CD14-positive monocyte (primary cell): ENCODE data around the gene GLS. TPM values are rescaled to one million over a fixed set of nuclear protein-coding genes. Genes with fewer than 3 reads are reported as not detected.
"Not testable (repeated sequence)": the region's sequence is repeated elsewhere in the genome, so short reads cannot be mapped to it uniquely, and the experiment has no call there.

ENCODE experiments used
- DNase-seq, 3 donors: peaks; one replicate each; pipeline ENCODE4 v3.0.0-alpha.2; 2011 to 2022
- H2AFZ ChIP-seq: 2 replicates; pipeline ENCODE4 v1.6.0; 2012; ENCODE audit warnings: mild to moderate bottlenecking, low read depth, low read length, inconsistent platforms; ENCODE audit not compliant: insufficient read depth, poor library complexity, severe bottlenecking
- H3K27ac ChIP-seq, 2 donors: 1 replicate in 1 of 2; 2 replicates in 1 of 2; pipeline ENCODE4 v1.5.1; 2012 to 2013; ENCODE audit warnings: low read length in 2 of 2, control low read depth in 1 of 2, inconsistent platforms in 1 of 2, low read depth in 1 of 2, mild to moderate bottlenecking in 1 of 2
- H3K27me3 ChIP-seq, 2 donors: one replicate each; pipeline versions ENCODE4 v1.6.0 to v1.6.1; 2011 to 2013; ENCODE audit warnings: low read length in 2 of 2; ENCODE audit not compliant: control insufficient read depth in 2 of 2, insufficient read depth in 2 of 2
- H3K36me3 ChIP-seq, 2 donors: replicated peaks in 1 of 2; 1 replicate in 1 of 2; 2 replicates in 1 of 2; pipeline versions ENCODE4 v1.5.1 to v1.6.1; 2012 to 2013; ENCODE audit warnings: low read length in 2 of 2, control low read depth in 1 of 2, inconsistent platforms in 1 of 2, mild to moderate bottlenecking in 1 of 2; ENCODE audit not compliant: insufficient read depth in 2 of 2, control insufficient read depth in 1 of 2
- H3K4me1 ChIP-seq, 2 donors: 1 replicate in 1 of 2; 2 replicates in 1 of 2; pipeline versions ENCODE4 v1.5.1 to v1.6.1; 2012 to 2013; ENCODE audit warnings: low read length in 2 of 2, control low read depth in 1 of 2, inconsistent platforms in 1 of 2, mild to moderate bottlenecking in 1 of 2, moderate library complexity in 1 of 2; ENCODE audit not compliant: insufficient read depth in 2 of 2, control insufficient read depth in 1 of 2
- H3K4me2 ChIP-seq: replicated peaks from 2 replicates; pipeline ENCODE3; 2012; ENCODE audit warnings: low read length, moderate library complexity, mild to moderate bottlenecking; ENCODE audit not compliant: poor library complexity, severe bottlenecking; ENCODE audit errors: extremely low read depth
- H3K4me3 ChIP-seq, 3 experiments: fragments of 200-600 bp in 1 of 3; sonication (generic) in 1 of 3; replicated peaks in 1 of 3; 1 replicate in 2 of 3; 2 replicates in 1 of 3; pipeline ENCODE4 v1.5.1; 2011 to 2013; ENCODE audit warnings: low read length in 3 of 3, mild to moderate bottlenecking in 3 of 3, control low read depth in 2 of 3, low read depth in 2 of 3, inconsistent platforms in 1 of 3, moderate library complexity in 1 of 3
- H3K79me2 ChIP-seq: 2 replicates; pipeline ENCODE4 v1.6.0; 2012; ENCODE audit warnings: mild to moderate bottlenecking, control low read depth, inconsistent platforms, low read length, moderate library complexity; ENCODE audit not compliant: insufficient read depth
- H3K9ac ChIP-seq: 2 replicates; pipeline ENCODE4 v1.6.0; 2017; ENCODE audit warnings: low read length, mild to moderate bottlenecking; ENCODE audit not compliant: insufficient read depth, poor library complexity, severe bottlenecking
- H3K9me3 ChIP-seq, 2 donors: replicated peaks in 1 of 2; 1 replicate in 1 of 2; 2 replicates in 1 of 2; pipeline versions ENCODE4 v1.5.1 to v1.6.1; 2012 to 2013; ENCODE audit warnings: low read length in 2 of 2, control low read depth in 1 of 2; ENCODE audit not compliant: control insufficient read depth in 1 of 2, insufficient read depth in 1 of 2
- H4K20me1 ChIP-seq: 2 replicates; pipeline ENCODE4 v1.6.0; 2012; ENCODE audit warnings: mild to moderate bottlenecking, low read length, control low read depth, moderate library complexity; ENCODE audit not compliant: insufficient read depth
- H3K27ac Mint-ChIP-seq, 7 donors: one replicate each; pipeline ENCODE4 v1.8.0; 2020; ENCODE audit warnings: mild to moderate bottlenecking in 7 of 7, mixed read lengths in 7 of 7, moderate library complexity in 6 of 7, inconsistent platforms in 2 of 7
- H3K27me3 Mint-ChIP-seq, 3 donors: one replicate each; pipeline ENCODE4 v1.8.0; 2021 to 2022; ENCODE audit warnings: low read depth in 3 of 3, mild to moderate bottlenecking in 3 of 3, mixed read lengths in 3 of 3, moderate library complexity in 3 of 3, inconsistent platforms in 1 of 3
- H3K36me3 Mint-ChIP-seq, 2 donors: one replicate each; pipeline ENCODE4 v1.8.0; 2020; ENCODE audit warnings: mixed read lengths in 2 of 2, inconsistent platforms in 1 of 2, mild to moderate bottlenecking in 1 of 2
- H3K4me1 Mint-ChIP-seq: one replicate; pipeline ENCODE4 v1.8.0; 2020; ENCODE audit warnings: mild to moderate bottlenecking, mixed read lengths
- H3K4me3 Mint-ChIP-seq, 2 donors: one replicate each; pipeline ENCODE4 v1.8.0; 2020; ENCODE audit warnings: mild to moderate bottlenecking in 2 of 2, mixed read lengths in 2 of 2, moderate library complexity in 1 of 2
- H3K9me3 Mint-ChIP-seq, 7 donors: one replicate each; pipeline ENCODE4 v1.8.0; 2020 to 2022; ENCODE audit warnings: mixed read lengths in 7 of 7, mild to moderate bottlenecking in 6 of 7, moderate library complexity in 6 of 7, inconsistent platforms in 2 of 7
- CTCF ChIP-seq: fragments of 200-600 bp; IDR thresholded peaks from one replicate; pipeline ENCODE4 v1.8.0; 2022; ENCODE audit warnings: antibody characterized with exemption, mild to moderate bottlenecking
- WGBS: methylation state at CpG from one replicate; pipeline ENCODE4 v1.1.5; 2013; ENCODE audit warnings: missing lambda C conversion rate; ENCODE audit not compliant: insufficient coverage; 5-methylcytosine and 5-hydroxymethylcytosine counted together
- intact Hi-C, 2 donors: fragments of 100-400 bp; cut with micrococcal nuclease; formaldehyde crosslinking; loops; one replicate each; pipeline versions ENCODE4 v1.15.0 to v1.15.1; 2023
- polyA plus RNA-seq, 3 donors: library from polyadenylated mRNA; depleted of rRNA in 1 of 3; unstranded in 2 of 3; stranded (reverse) in 1 of 3; fragments of 300-500 nt in 2 of 3; fragments of >200 nt in 1 of 3; fragmentation: Illumina TruSeq in 2 of 3; gene quantifications; 1 replicate in 2 of 3; 2 replicates in 1 of 3; pipeline ENCODE4 v1.2.3, GENCODE V29; 2012 to 2021

The GLS gene
- polyA plus RNA-seq, 3 donors = 6.0 to 29.5 (median 9.0) TPM

- Mint-ChIP-seq H3K9me3 (peaks cover 0 to 3% (median 0%) of the 10 kb centered on the region in 7 donors), H3K27me3 (no peaks in the 10 kb centered on the region), H3K27ac (peak overlapping the region in 1 of 7 donors; percentile 20), H3K4me3 (no peak overlapping the region), H3K36me3 (peaks cover 94 to 99% of the 10 kb centered on the region in 2 donors), H3K4me1 (peaks cover 8% of the 10 kb centered on the region)
- 96% methylated on average over 3 of the region's 6 CpGs for WGBS
- Histone ChIP-seq H3K4me2 (no peak overlapping the region), H3K9ac (no peak overlapping the region), H3K27ac (no peak overlapping the region), H4K20me1 (peaks cover 99% of the 10 kb centered on the region), H3K9me3 (no peaks in the 10 kb centered on the region), H3K36me3 (peaks cover 96 to 100% of the 10 kb centered on the region in 2 donors), H3K4me1 (peaks cover 6 to 11% of the 10 kb centered on the region in 2 donors), H3K79me2 (peaks cover 16% of the 10 kb centered on the region), H3K27me3 (no peaks in the 10 kb centered on the region), H2AFZ (no peak overlapping the region), H3K4me3 (no peak overlapping the region)
- no peak for TF ChIP-seq CTCF
- intact Hi-C loops = loop anchor here in 1 of 2 donors (10.0 kb wide), 1 partner anchor 88 kb away; no protein-coding TSS in a partner anchor
- no peak for DNase-seq
Observed at GRCh38 chr2:190993292-190993643, 112.6 kb downstream of the GLS start.

GRCh38 chr2:190994148-190994547 lies 113.5 kb downstream of the GLS start:
- whole genome bisulfite sequencing = 96% methylated on average over 7 of the region's 7 CpGs
- no peak overlapping the region for H3K27ac ChIP-seq
- H3K36me3 ChIP-seq = peaks cover 95 to 100% of the 10 kb centered on the region in 2 donors
- H3K27me3 Mint-ChIP-seq = no peaks in the 10 kb centered on the region
- no peak overlapping the region for H3K4me2 ChIP-seq
- peaks cover 98% of the 10 kb centered on the region for H4K20me1 ChIP-seq
- H3K9me3 ChIP-seq = no peaks in the 10 kb centered on the region
- peak overlapping the region in 4 of 7 donors; percentile 41 to 76 (median 57) for H3K27ac Mint-ChIP-seq
- H3K79me2 ChIP-seq = peaks cover 16% of the 10 kb centered on the region
- peaks cover 90 to 96% of the 10 kb centered on the region in 2 donors for H3K36me3 Mint-ChIP-seq
- peaks cover 6 to 11% of the 10 kb centered on the region in 2 donors for H3K4me1 ChIP-seq
- peaks cover 8% of the 10 kb centered on the region for H3K4me1 Mint-ChIP-seq
- no peak overlapping the region for H2AFZ ChIP-seq
- TF ChIP-seq CTCF = no peak
- peaks cover 0 to 3% (median 0%) of the 10 kb centered on the region in 7 donors for H3K9me3 Mint-ChIP-seq
- DNase-seq = no peak
- H3K4me3 Mint-ChIP-seq = no peak overlapping the region
- H3K27me3 ChIP-seq = no peaks in the 10 kb centered on the region
- intact Hi-C loops = loop anchor here in 1 of 2 donors (10.0 kb wide), 1 partner anchor 89 kb away; no protein-coding TSS in a partner anchor
- H3K9ac ChIP-seq = no peak overlapping the region
- no peak overlapping the region for H3K4me3 ChIP-seq

- H3K27ac Mint-ChIP-seq = peak overlapping the region in 1 of 7 donors; percentile 65
- Histone ChIP-seq H3K27ac (peak overlapping the region in 1 of 2 donors; percentile 50), H3K79me2 (peaks cover 16% of the 10 kb centered on the region), H3K4me1 (peaks cover 6 to 11% of the 10 kb centered on the region in 2 donors), H3K36me3 (peaks cover 95 to 100% of the 10 kb centered on the region in 2 donors), H4K20me1 (peaks cover 98% of the 10 kb centered on the region)
- not testable (repeated sequence) for H3K9me3 Mint-ChIP-seq, H3K4me3 ChIP-seq, H3K4me1 Mint-ChIP-seq, H3K27me3 Mint-ChIP-seq, H3K27me3 ChIP-seq, H3K9me3 ChIP-seq, H2AFZ ChIP-seq, H3K4me3 Mint-ChIP-seq, H3K4me2 ChIP-seq, H3K9ac ChIP-seq
- peaks cover 90 to 96% of the 10 kb centered on the region in 2 donors for H3K36me3 Mint-ChIP-seq
- intact Hi-C loops = loop anchor here in 1 of 2 donors (10.0 kb wide), 1 partner anchor 91 kb away; no protein-coding TSS in a partner anchor
- no CpG with 5 or more reads among the region's 3 CpGs for WGBS
- peak in 1 of 3 donors; percentile 13 for DNase-seq
Observed at GRCh38 chr2:190995315-190995714, 114.7 kb downstream of the GLS start.
